ENCODE measurements around the gene VAX1.

- no peak for TF ChIP-seq ZNF274 (IDR thresholded peaks at IDR 0.05; ENCODE audit: low read depth, low read length)
- TF ChIP-seq SUZ12 (IDR thresholded peaks at IDR 0.05; ENCODE audit: extremely low read depth, insufficient read depth, insufficient read length) = no peak
These were observed 25.9 kb downstream of the VAX1 start for GRCh38 chr10:117112220-117112619.
